ENCODE results near the gene KIAA1958.

DNA sequence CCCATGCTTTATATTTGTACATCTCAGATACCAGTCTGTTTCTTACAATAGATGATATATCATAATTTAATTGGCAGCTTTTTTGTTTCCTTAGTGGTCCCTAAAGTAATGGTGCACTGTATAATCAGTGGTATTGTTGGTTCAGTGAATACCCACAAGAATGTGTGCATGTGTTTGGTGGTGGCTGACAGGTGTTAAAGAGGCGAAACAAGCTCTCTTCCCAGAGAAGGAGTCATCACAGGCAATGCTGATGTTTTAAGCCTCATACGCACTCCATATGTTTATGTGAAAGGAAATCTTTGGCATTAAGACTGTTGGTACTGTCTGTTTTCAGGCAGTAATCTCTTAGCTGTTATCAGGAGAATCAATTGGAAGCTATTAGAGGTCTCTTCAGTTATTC lies 49.2 kb upstream of the KIAA1958 start:
- TF ChIP-seq EP300 (IDR thresholded peaks at IDR 0.05) (no peak), POLR2A (IDR thresholded peaks at IDR 0.05) (no peak)
- TF ChIP-seq, protein P1, sequence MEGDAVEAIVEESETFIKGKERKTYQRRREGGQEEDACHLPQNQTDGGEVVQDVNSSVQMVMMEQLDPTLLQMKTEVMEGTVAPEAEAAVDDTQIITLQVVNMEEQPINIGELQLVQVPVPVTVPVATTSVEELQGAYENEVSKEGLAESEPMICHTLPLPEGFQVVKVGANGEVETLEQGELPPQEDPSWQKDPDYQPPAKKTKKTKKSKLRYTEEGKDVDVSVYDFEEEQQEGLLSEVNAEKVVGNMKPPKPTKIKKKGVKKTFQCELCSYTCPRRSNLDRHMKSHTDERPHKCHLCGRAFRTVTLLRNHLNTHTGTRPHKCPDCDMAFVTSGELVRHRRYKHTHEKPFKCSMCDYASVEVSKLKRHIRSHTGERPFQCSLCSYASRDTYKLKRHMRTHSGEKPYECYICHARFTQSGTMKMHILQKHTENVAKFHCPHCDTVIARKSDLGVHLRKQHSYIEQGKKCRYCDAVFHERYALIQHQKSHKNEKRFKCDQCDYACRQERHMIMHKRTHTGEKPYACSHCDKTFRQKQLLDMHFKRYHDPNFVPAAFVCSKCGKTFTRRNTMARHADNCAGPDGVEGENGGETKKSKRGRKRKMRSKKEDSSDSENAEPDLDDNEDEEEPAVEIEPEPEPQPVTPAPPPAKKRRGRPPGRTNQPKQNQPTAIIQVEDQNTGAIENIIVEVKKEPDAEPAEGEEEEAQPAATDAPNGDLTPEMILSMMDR (IDR thresholded peaks at IDR 0.05): no peak
